Liver (tissue), 9 donors: Measurements from ENCODE around the gene BLM. TPM values are rescaled to one million over a fixed set of nuclear protein-coding genes. Genes with fewer than 3 reads are reported as not detected.

Experiments used
- DNase-seq: peaks from one replicate; pipeline ENCODE4 v3.0.0-alpha.2; 2017; ENCODE audit warnings: low spot score
- H3K27ac ChIP-seq, 2 donors: one replicate each; pipeline ENCODE4 v1.7.0; 2013; ENCODE audit warnings: inconsistent platforms in 2 of 2, low read length in 2 of 2, control low read depth in 1 of 2, low read depth in 1 of 2, mild to moderate bottlenecking in 1 of 2
- H3K27me3 ChIP-seq, 4 donors: one replicate each; pipeline versions ENCODE4 v1.6.1 to v1.7.0; 2013; ENCODE audit warnings: low read length in 3 of 4, inconsistent platforms in 1 of 4, mild to moderate bottlenecking in 1 of 4, moderate library complexity in 1 of 4; ENCODE audit not compliant: control insufficient read depth in 4 of 4, insufficient read depth in 4 of 4
- H3K36me3 ChIP-seq, 4 donors: one replicate each; pipeline versions ENCODE4 v1.6.1 to v1.7.0; 2013; ENCODE audit warnings: low read length in 3 of 4, mild to moderate bottlenecking in 3 of 4, low read depth in 1 of 4, moderate library complexity in 1 of 4; ENCODE audit not compliant: control insufficient read depth in 4 of 4, insufficient read depth in 3 of 4
- H3K4me1 ChIP-seq, 4 donors: one replicate each; pipeline versions ENCODE4 v1.6.1 to v1.7.0; 2013; ENCODE audit warnings: low read length in 3 of 4, mild to moderate bottlenecking in 3 of 4, moderate library complexity in 1 of 4; ENCODE audit not compliant: control insufficient read depth in 4 of 4, insufficient read depth in 4 of 4
- H3K4me3 ChIP-seq, 3 donors: one replicate each; pipeline versions ENCODE4 v1.6.1 to v1.7.0; 2013; ENCODE audit warnings: low read length in 3 of 3, control low read depth in 1 of 3, low read depth in 1 of 3, mild to moderate bottlenecking in 1 of 3
- H3K9ac ChIP-seq, 2 donors: one replicate each; pipeline ENCODE4 v1.7.0; 2013; ENCODE audit warnings: low read length in 2 of 2, mild to moderate bottlenecking in 2 of 2, moderate library complexity in 2 of 2, control low read depth in 1 of 2, low read depth in 1 of 2
- H3K9me3 ChIP-seq, 4 donors: one replicate each; pipeline versions ENCODE4 v1.6.1 to v1.7.0; 2013; ENCODE audit warnings: low read length in 3 of 4; ENCODE audit not compliant: control insufficient read depth in 4 of 4
- EGR1 ChIP-seq, 2 donors: IDR thresholded peaks; 2 replicates each; pipeline ENCODE4 v1.6.1; 2016 to 2018; ENCODE audit warnings: antibody characterized with exemption in 2 of 2, low read depth in 2 of 2
- FOXA1 ChIP-seq: IDR thresholded peaks from 2 replicates; pipeline ENCODE4 v1.6.1; 2016; ENCODE audit warnings: antibody characterized with exemption
- FOXA2 ChIP-seq: IDR thresholded peaks from 2 replicates; pipeline ENCODE4 v1.6.1; 2016; ENCODE audit warnings: antibody characterized with exemption
- GABPA ChIP-seq, 2 donors: IDR thresholded peaks in 1 of 2; conservative IDR thresholded peaks in 1 of 2; 2 replicates each; pipeline ENCODE4 v1.6.1; 2016; ENCODE audit warnings: antibody characterized with exemption in 2 of 2, mild to moderate bottlenecking in 1 of 2, moderate library complexity in 1 of 2
- HNF4A ChIP-seq, 2 donors: conservative IDR thresholded peaks; 2 replicates each; pipeline ENCODE4 v1.6.1; 2016; ENCODE audit warnings: antibody characterized with exemption in 2 of 2, mild to moderate bottlenecking in 2 of 2
- HNF4G ChIP-seq: IDR thresholded peaks from 2 replicates; pipeline ENCODE4 v1.6.1; 2016; ENCODE audit warnings: antibody characterized with exemption
- JUND ChIP-seq, 2 donors: IDR thresholded peaks; 2 replicates each; pipeline ENCODE4 v1.6.1; 2016; ENCODE audit warnings: antibody characterized with exemption in 2 of 2
- NR2F2 ChIP-seq: IDR thresholded peaks from 2 replicates; pipeline ENCODE4 v1.6.1; 2016; ENCODE audit warnings: antibody characterized with exemption
- RAD21 ChIP-seq, 2 donors: IDR thresholded peaks; 2 replicates each; pipeline ENCODE4 v1.6.1; 2016; ENCODE audit warnings: antibody characterized with exemption in 2 of 2, mild to moderate bottlenecking in 2 of 2
- RXRA ChIP-seq, 2 donors: IDR thresholded peaks; 2 replicates each; pipeline ENCODE4 v1.6.1; 2017 to 2018; ENCODE audit warnings: antibody characterized with exemption in 2 of 2, mild to moderate bottlenecking in 1 of 2
- SP1 ChIP-seq: IDR thresholded peaks from 2 replicates; pipeline ENCODE4 v1.6.1; 2018; ENCODE audit warnings: antibody characterized with exemption, mild to moderate bottlenecking
- TAF1 ChIP-seq: conservative IDR thresholded peaks from 2 replicates; pipeline ENCODE4 v1.6.1; 2016; ENCODE audit warnings: antibody characterized with exemption, mild to moderate bottlenecking
- YY1 ChIP-seq: IDR thresholded peaks from 2 replicates; pipeline ENCODE4 v1.6.1; 2016; ENCODE audit warnings: antibody characterized with exemption, mild to moderate bottlenecking
- WGBS: extraction: QIAGEN DNeasy Blood & Tissue Kit; methylation state at CpG from one replicate; pipeline ENCODE4 v1.1.7; 2013; 5-methylcytosine and 5-hydroxymethylcytosine counted together
- polyA plus RNA-seq, 2 donors: library from polyadenylated mRNA; stranded (reverse) in 1 of 2; unstranded in 1 of 2; fragments of 200-250 nt in 1 of 2; fragments of >200 nt in 1 of 2; fragmentation: Nextera tagmentation in 1 of 2; extraction: Ambion mirVana in 1 of 2; gene quantifications; one replicate each; pipeline versions ENCODE4 v1.2.1 to v1.2.3, GENCODE V29; 2013 to 2015
- total RNA-seq, 2 donors: library from RNA; depleted of rRNA; stranded (reverse); fragments of >200 nt; gene quantifications; one replicate each; pipeline ENCODE4 v1.2.3, GENCODE V29; 2014
- TF ChIP-seq, protein P1 (sequence below): IDR thresholded peaks from 2 replicates; pipeline ENCODE4 v1.6.1; 2016; ENCODE audit warnings: antibody characterized with exemption
- TF ChIP-seq, protein P2 (sequence below): IDR thresholded peaks from 2 replicates; pipeline ENCODE4 v1.6.1; 2016; ENCODE audit warnings: antibody characterized with exemption, mild to moderate bottlenecking
- TF ChIP-seq, protein P3 (sequence below): IDR thresholded peaks from 2 replicates; pipeline ENCODE4 v1.6.1; 2016; ENCODE audit warnings: antibody characterized with exemption
- TF ChIP-seq, protein P4 (sequence below): IDR thresholded peaks from 2 replicates; pipeline ENCODE4 v1.6.1; 2016; ENCODE audit warnings: antibody characterized with exemption
- donor health status: healthy.
- donor health status: healthy.
- donor health status: healthy.
- donor health status: healthy.
- donor health status: healthy.

The BLM gene
- total and polyA plus RNA-seq, 4 donors: 0.33 to 15.1 (median 0.41) TPM

DNA sequence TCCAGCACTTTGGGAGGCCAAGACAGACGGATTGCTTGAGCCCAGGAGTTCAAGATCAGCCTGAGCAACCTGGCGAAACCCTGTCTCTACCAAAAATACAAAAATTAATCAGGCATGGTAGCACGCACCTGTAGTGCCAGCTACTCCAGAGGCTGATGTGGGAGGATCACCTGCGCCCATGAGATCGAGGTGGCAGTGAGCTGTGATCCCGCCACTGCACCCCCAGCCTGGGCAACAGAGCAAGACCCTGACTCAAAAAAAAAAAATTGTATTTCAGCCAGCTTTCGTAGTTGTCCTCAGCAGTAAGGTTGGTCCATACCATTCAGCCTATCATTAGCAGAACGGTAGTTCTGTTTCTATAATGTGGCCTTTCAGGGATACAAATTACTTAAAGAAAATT is 84.7 kb downstream of the BLM start:
- H3K36me3 ChIP-seq: no peaks in the 10 kb centered on the region
- H3K9me3 ChIP-seq: no peaks in the 10 kb centered on the region
- TF ChIP-seq FOXA2 (no peak), RXRA (IDR thresholded peaks at IDR 0.05) (no peak), JUND (IDR thresholded peaks at IDR 0.05) (no peak), RAD21 (IDR thresholded peaks at IDR 0.05) (no peak), HNF4A (conservative IDR thresholded peaks at IDR 0.05) (no peak)
- TF ChIP-seq, protein P1, sequence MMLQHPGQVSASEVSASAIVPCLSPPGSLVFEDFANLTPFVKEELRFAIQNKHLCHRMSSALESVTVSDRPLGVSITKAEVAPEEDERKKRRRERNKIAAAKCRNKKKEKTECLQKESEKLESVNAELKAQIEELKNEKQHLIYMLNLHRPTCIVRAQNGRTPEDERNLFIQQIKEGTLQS: no peak
- no peaks in the 10 kb centered on the region for H3K4me1 ChIP-seq
- 97% methylated on average over 8 of the region's 8 CpGs for WGBS
- H3K4me3 ChIP-seq: no peak overlapping the region
- no peak overlapping the region for H3K9ac ChIP-seq
- H3K27me3 ChIP-seq: no peaks in the 10 kb centered on the region
- no peak for DNase-seq
- H3K27ac ChIP-seq: no peak overlapping the region

DNA sequence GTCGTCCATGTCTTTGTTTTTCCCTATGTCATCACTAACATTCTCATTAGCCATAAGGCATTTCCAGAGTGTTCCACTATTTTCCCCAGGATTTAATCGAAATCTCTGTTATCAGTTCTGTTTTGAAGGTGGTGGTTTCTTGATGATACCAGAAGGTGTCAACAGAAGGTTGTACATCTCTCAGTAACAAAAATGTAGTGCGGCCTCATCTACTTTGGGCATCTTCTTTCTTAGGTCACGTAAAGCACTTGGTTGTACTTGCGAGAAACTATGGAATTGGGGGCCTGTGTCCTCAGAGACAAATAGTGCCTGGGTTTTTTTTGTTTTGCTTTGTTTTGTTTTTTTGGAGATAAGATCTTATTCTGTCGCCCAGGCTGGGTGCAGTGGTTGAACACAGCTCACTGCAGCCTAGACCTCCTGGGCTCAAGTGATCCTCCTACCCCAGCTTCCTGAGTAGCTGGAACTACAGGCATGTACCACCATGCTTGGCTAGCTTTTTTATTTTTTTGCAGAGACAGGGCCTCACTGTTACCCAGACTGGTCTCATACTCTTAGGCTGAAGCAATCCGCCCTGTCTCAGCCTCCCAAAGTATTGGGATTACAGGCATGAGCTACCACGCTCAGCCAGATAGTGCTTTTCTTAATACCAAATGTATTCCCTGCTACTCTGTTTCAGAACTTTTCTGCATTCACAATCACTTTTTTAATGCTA is 90.1 kb downstream of the BLM start:
- 95% methylated on average over 8 of the region's 8 CpGs for WGBS
- Histone ChIP-seq H3K27me3 (no peaks in the 10 kb centered on the region), H3K4me3 (no peak overlapping the region), H3K4me1 (no peaks in the 10 kb centered on the region), H3K36me3 (no peaks in the 10 kb centered on the region), H3K9me3 (no peaks in the 10 kb centered on the region), H3K27ac (no peak overlapping the region), H3K9ac (no peak overlapping the region)
- TF ChIP-seq EGR1 (IDR thresholded peaks at IDR 0.05; ENCODE audit: low read depth in 2 of 2) (no peak), GABPA (IDR thresholded peaks at IDR 0.05 in 1 of 2, conservative IDR thresholded peaks at IDR 0.05 in 1 of 2) (no peak), FOXA2 (no peak), SP1 (no peak), YY1 (no peak), HNF4G (no peak), RAD21 (IDR thresholded peaks at IDR 0.05) (no peak), TAF1 (no peak), HNF4A (conservative IDR thresholded peaks at IDR 0.05) (no peak)
- TF ChIP-seq, protein P1: no peak
- TF ChIP-seq, protein P2, sequence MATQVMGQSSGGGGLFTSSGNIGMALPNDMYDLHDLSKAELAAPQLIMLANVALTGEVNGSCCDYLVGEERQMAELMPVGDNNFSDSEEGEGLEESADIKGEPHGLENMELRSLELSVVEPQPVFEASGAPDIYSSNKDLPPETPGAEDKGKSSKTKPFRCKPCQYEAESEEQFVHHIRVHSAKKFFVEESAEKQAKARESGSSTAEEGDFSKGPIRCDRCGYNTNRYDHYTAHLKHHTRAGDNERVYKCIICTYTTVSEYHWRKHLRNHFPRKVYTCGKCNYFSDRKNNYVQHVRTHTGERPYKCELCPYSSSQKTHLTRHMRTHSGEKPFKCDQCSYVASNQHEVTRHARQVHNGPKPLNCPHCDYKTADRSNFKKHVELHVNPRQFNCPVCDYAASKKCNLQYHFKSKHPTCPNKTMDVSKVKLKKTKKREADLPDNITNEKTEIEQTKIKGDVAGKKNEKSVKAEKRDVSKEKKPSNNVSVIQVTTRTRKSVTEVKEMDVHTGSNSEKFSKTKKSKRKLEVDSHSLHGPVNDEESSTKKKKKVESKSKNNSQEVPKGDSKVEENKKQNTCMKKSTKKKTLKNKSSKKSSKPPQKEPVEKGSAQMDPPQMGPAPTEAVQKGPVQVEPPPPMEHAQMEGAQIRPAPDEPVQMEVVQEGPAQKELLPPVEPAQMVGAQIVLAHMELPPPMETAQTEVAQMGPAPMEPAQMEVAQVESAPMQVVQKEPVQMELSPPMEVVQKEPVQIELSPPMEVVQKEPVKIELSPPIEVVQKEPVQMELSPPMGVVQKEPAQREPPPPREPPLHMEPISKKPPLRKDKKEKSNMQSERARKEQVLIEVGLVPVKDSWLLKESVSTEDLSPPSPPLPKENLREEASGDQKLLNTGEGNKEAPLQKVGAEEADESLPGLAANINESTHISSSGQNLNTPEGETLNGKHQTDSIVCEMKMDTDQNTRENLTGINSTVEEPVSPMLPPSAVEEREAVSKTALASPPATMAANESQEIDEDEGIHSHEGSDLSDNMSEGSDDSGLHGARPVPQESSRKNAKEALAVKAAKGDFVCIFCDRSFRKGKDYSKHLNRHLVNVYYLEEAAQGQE: no peak
- DNase-seq: no peak

DNA sequence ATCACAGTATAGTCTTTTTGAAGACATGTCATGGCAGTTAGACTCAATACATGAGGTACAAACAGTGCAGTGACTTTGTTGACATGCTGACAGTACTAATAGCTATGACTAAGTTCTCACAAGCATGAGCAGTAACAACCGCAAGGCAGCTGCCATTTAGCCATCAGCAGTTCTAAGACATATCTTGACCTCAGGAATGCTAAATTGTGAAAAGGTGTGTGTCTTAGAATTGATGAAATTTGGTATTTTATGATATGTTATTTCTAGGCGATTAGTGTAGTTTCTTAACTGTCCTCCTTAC is 90.6 kb downstream of the BLM start:
- WGBS: 98% methylated on average over 2 of the region's 2 CpGs
- no peaks in the 10 kb centered on the region for H3K9me3 ChIP-seq
- H3K36me3 ChIP-seq: no peaks in the 10 kb centered on the region
- no peak overlapping the region for H3K4me3 ChIP-seq
- no peak overlapping the region for H3K27ac ChIP-seq
- no peaks in the 10 kb centered on the region for H3K27me3 ChIP-seq
- H3K9ac ChIP-seq: no peak overlapping the region
- no peaks in the 10 kb centered on the region for H3K4me1 ChIP-seq
- DNase-seq: no peak
- TF ChIP-seq, protein P3, sequence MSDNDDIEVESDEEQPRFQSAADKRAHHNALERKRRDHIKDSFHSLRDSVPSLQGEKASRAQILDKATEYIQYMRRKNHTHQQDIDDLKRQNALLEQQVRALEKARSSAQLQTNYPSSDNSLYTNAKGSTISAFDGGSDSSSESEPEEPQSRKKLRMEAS: no peak
- TF ChIP-seq HNF4A (conservative IDR thresholded peaks at IDR 0.05) (no peak), EGR1 (IDR thresholded peaks at IDR 0.05; ENCODE audit: low read depth in 2 of 2) (no peak), YY1 (no peak), NR2F2 (no peak), JUND (IDR thresholded peaks at IDR 0.05) (no peak), RAD21 (IDR thresholded peaks at IDR 0.05) (no peak), RXRA (IDR thresholded peaks at IDR 0.05) (no peak), GABPA (IDR thresholded peaks at IDR 0.05 in 1 of 2, conservative IDR thresholded peaks at IDR 0.05 in 1 of 2) (no peak), SP1 (no peak), TAF1 (no peak), FOXA2 (no peak), FOXA1 (no peak)
- TF ChIP-seq, protein P2: no peak
- TF ChIP-seq, protein P4, sequence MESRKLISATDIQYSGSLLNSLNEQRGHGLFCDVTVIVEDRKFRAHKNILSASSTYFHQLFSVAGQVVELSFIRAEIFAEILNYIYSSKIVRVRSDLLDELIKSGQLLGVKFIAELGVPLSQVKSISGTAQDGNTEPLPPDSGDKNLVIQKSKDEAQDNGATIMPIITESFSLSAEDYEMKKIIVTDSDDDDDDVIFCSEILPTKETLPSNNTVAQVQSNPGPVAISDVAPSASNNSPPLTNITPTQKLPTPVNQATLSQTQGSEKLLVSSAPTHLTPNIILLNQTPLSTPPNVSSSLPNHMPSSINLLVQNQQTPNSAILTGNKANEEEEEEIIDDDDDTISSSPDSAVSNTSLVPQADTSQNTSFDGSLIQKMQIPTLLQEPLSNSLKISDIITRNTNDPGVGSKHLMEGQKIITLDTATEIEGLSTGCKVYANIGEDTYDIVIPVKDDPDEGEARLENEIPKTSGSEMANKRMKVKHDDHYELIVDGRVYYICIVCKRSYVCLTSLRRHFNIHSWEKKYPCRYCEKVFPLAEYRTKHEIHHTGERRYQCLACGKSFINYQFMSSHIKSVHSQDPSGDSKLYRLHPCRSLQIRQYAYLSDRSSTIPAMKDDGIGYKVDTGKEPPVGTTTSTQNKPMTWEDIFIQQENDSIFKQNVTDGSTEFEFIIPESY: no peak
